Measurements from ENCODE around the gene SPEM3.

SPEM3 gene

GRCh38 chr17:7419819-7420610 is 8.6 kb upstream of the SPEM3 start, which contains the start of gene SPEM1:
Gene SPEM1, plus strand, starts transcription at chr17:7420324. Its CDS starts 61 bp downstream, at chr17:7420385.
- TF ChIP-seq, protein P1, sequence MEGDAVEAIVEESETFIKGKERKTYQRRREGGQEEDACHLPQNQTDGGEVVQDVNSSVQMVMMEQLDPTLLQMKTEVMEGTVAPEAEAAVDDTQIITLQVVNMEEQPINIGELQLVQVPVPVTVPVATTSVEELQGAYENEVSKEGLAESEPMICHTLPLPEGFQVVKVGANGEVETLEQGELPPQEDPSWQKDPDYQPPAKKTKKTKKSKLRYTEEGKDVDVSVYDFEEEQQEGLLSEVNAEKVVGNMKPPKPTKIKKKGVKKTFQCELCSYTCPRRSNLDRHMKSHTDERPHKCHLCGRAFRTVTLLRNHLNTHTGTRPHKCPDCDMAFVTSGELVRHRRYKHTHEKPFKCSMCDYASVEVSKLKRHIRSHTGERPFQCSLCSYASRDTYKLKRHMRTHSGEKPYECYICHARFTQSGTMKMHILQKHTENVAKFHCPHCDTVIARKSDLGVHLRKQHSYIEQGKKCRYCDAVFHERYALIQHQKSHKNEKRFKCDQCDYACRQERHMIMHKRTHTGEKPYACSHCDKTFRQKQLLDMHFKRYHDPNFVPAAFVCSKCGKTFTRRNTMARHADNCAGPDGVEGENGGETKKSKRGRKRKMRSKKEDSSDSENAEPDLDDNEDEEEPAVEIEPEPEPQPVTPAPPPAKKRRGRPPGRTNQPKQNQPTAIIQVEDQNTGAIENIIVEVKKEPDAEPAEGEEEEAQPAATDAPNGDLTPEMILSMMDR (IDR thresholded peaks at IDR 0.05; ENCODE audit: borderline replicate concordance, insufficient read depth, low read depth, low read length) = no peak
- no peak within 1 kb of the TSS for H3K4me3 ChIP-seq (ENCODE audit: low read depth, low read length)

GRCh38 chr17:7421186-7421585 is 7.5 kb upstream of the SPEM3 start:
- H3K4me3 ChIP-seq (ENCODE audit: low read depth, low read length) = no peak overlapping the region
- TF ChIP-seq, protein P1 (IDR thresholded peaks at IDR 0.05; ENCODE audit: borderline replicate concordance, insufficient read depth, low read depth, low read length) = no peak

DNA sequence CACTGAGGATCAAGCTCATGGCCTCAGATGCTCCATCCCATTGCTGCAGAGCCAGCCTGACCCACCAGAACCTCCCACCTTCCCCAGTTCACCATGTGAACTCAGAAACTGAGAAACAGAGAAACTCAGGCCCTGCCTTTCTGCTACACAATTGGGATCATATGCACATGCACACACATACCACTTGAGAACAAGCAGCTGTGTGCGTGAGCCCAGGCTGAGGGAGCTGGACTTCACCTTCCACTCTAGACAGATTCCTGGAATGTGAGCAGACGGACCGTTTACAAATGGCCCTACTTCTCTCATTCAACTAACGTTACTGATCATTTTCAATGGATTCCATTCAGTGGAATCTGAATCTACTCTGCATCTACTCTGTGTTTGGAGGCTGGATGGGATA is 5.0 kb upstream of the SPEM3 start:
- TF ChIP-seq, protein P1 (IDR thresholded peaks at IDR 0.05; ENCODE audit: borderline replicate concordance, insufficient read depth, low read depth, low read length) = no peak
- no peak overlapping the region for H3K4me3 ChIP-seq (ENCODE audit: low read depth, low read length)

- TF ChIP-seq, protein P1 (IDR thresholded peaks at IDR 0.05; ENCODE audit: borderline replicate concordance, insufficient read depth, low read depth, low read length) = no peak
- H3K4me3 ChIP-seq (ENCODE audit: low read depth, low read length) = no peak within 1 kb of the TSS
Observed at GRCh38 chr17:7425316-7425715, 3.3 kb upstream of the SPEM3 start, which contains the start of gene SPEM2. Gene SPEM2, plus strand, starts transcription at chr17:7425616. Its CDS starts 73 bp downstream, at chr17:7425689.

- H3K4me3 ChIP-seq (ENCODE audit: low read depth, low read length) = no peak overlapping the region
- TF ChIP-seq, protein P1 (IDR thresholded peaks at IDR 0.05; ENCODE audit: borderline replicate concordance, insufficient read depth, low read depth, low read length) = no peak
Observed at GRCh38 chr17:7425756-7426155, 2.9 kb upstream of the SPEM3 start.

GRCh38 chr17:7426203-7426863 is 2.3 kb upstream of the SPEM3 start:
- H3K4me3 ChIP-seq (ENCODE audit: low read depth, low read length) = no peak overlapping the region
- TF ChIP-seq, protein P1 (IDR thresholded peaks at IDR 0.05; ENCODE audit: borderline replicate concordance, insufficient read depth, low read depth, low read length) = no peak
